Astrocyte of the spinal cord (primary cell): ENCODE results near the gene PRR23A.

Experiments
- DNase-seq: peaks from one replicate; pipeline ENCODE4 v3.0.0; 2011; ENCODE audit warnings: low read depth, low spot score
- H3K4me3 ChIP-seq: 2 replicates; pipeline ENCODE4 v1.5.1; 2011; ENCODE audit warnings: low read depth, mild to moderate bottlenecking, low read length, moderate library complexity
- in situ Hi-C: cut with HindIII; loops from 2 replicates; pipeline ENCODE4 v1.10.0; 2017; ENCODE audit warnings: low sequenced_read_pairs
- TF ChIP-seq, protein P1 (sequence below): IDR thresholded peaks from 2 replicates; pipeline ENCODE4 v1.5.1; 2012; ENCODE audit warnings: low read depth, mild to moderate bottlenecking, low read length, inconsistent platforms

Gene PRR23A

DNA sequence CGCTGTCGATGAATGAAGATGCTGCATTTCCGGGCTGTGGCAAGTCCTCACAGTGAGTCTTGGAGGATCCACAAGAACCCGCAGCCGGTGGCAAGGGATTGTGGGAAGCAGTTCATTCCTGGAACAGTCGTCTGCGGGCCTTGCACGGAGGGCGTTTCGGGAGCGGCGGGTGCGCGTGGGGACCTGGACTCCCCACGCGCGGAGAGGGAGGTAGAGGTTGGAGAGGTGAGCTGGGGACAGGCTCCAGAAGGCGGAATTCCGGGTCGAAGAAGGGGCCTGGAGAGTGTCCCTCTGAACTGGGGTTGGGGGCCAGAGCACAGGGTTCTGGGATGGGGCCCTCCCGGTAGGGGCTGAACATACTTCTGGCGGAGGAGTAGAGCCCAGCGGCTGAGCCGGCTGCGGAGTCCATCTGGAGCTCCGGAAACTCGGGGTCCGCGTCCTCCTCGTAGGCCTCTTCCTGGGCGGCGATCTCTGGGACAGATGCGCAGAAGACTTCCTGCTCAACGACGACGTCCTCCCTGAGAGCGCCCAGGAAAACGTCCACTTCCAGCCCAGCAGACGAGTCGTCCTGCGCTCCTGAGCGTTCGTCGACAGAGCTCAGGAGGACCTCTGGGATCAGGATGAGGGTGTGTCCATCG, 593 bp downstream of the PRR23A start:
- TF ChIP-seq, protein P1, sequence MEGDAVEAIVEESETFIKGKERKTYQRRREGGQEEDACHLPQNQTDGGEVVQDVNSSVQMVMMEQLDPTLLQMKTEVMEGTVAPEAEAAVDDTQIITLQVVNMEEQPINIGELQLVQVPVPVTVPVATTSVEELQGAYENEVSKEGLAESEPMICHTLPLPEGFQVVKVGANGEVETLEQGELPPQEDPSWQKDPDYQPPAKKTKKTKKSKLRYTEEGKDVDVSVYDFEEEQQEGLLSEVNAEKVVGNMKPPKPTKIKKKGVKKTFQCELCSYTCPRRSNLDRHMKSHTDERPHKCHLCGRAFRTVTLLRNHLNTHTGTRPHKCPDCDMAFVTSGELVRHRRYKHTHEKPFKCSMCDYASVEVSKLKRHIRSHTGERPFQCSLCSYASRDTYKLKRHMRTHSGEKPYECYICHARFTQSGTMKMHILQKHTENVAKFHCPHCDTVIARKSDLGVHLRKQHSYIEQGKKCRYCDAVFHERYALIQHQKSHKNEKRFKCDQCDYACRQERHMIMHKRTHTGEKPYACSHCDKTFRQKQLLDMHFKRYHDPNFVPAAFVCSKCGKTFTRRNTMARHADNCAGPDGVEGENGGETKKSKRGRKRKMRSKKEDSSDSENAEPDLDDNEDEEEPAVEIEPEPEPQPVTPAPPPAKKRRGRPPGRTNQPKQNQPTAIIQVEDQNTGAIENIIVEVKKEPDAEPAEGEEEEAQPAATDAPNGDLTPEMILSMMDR: no peak
- in situ Hi-C loops: no loop called here
- no peak overlapping the region for H3K4me3 ChIP-seq
- DNase-seq: no peak

DNA sequence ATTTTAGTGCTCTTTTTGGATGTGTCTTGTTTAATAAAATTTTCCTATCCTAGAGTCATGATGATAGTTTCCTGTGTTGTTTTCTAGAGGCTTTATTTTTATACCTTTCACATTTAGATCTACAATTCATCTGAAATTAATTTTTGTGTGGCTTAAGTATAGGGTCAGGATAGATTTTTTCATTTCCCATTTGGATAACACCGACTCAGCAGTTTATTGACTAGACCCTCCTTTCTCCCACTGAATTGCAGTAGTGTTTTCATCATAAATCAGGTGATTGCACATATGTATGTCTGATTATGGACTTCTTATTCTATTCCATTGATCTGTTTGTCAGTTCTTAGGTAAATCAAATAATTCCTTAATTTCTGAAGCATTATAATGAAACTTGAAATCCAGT, 10.4 kb downstream of the PRR23A start:
- no peak for DNase-seq
- TF ChIP-seq, protein P1: no peak
- in situ Hi-C loops: no loop called here
- H3K4me3 ChIP-seq: no peak overlapping the region

DNA sequence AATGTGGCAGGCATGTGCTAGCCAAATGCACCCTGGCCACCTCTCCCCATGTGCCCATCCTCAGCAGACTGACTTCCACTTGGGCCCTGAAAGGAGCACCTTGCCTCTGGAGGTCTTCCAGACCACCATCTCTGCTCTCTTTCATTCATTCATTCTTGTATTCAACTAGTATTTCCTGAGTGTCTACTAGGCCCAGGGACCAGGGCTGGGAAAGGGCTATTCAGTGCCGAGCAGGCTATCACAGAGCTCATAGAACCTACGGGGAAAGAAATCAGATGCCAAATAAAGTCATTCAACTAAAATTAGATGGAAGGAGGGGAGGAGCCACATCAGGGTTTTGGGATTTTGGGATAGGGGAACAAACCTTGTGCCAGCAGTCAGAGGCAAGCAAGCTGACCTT, 18.9 kb downstream of the PRR23A start:
- no peak overlapping the region for H3K4me3 ChIP-seq
- in situ Hi-C loops: no loop called here
- TF ChIP-seq, protein P1: no peak
- no peak for DNase-seq

DNA sequence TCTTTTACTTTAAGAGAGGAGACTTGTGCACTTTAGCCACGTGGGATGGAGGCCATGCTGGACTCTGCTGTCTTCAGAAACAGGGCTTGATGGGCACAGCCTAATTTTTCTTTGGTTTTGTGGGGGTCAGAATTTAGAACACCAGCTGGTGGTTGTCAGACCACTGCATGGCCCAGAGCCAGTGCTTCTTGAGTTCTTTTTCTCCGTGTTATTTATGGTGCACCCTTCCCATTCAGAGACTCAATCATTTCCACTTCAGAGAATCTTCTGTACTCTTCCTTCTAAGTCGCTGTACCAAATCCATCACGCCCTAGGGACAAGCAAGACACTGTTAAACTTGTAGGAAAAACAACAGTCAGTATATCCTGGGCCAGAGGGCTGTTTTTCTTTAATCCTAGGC, 20.1 kb downstream of the PRR23A start:
- in situ Hi-C loops: no loop called here
- H3K4me3 ChIP-seq: no peak overlapping the region
- TF ChIP-seq, protein P1: no peak
- DNase-seq: no peak

DNA sequence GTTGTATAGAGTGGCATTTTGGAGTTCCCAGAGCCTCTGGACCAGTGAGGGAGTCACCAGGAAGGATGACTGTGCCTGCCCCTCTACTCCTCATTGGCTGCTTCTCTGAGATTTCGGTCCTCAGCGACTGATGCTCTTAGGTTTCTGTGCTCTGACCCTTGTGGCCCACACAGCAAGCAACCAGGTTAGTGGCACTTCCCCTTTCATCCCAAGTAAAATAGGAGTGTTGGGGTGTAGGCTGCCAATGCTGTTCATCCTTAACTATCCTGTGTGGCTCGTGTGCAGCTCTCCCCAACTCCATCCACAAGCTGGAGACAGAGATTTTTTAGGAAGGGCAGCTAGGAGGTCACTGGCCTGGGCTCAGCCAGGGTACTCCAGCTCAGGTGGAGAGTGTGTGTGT, 21.3 kb downstream of the PRR23A start:
- no peak overlapping the region for H3K4me3 ChIP-seq
- TF ChIP-seq, protein P1: no peak
- DNase-seq: no peak
- in situ Hi-C loops: no loop called here

DNA sequence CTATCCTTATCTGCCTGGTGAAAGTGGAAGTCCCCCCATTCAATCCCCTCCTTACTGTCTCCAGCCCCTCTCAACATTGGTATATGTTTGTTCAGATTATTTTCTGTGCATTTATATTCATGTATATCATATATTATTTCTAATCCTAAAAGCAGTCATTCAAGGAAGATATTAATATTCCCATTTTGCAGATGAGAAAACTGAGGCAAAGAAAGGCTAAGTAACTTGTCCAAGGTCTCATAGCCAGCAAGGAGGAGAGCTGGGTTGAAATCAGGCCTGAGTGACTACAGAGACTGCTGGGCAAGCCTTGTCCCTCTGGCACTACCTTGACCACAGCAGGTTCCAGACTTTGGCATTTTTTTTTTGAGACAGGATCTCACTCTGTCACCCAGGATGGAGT, 30.0 kb downstream of the PRR23A start:
- in situ Hi-C loops: no loop called here
- DNase-seq: no peak
- no peak overlapping the region for H3K4me3 ChIP-seq
- TF ChIP-seq, protein P1: no peak
